SK-N-MC (cell line): ENCODE data around the gene ADCY9.

Experiments used
- EZH2 ChIP-seq: fragments of 200-600 bp; sonication (generic); IDR thresholded peaks from one replicate; pipeline ENCODE4 v1.6.1; 2017; ENCODE audit warnings: antibody characterized with exemption
- FOXP2 ChIP-seq: optimal IDR thresholded peaks from 2 replicates; pipeline ENCODE3; 2011; ENCODE audit warnings: mild to moderate bottlenecking, moderate library complexity; ENCODE audit not compliant: insufficient read depth; ENCODE audit errors: extremely low read length, control extremely low read depth
- POLR2AphosphoS5 ChIP-seq: IDR thresholded peaks from 2 replicates; pipeline ENCODE4 v1.6.1; 2012; ENCODE audit warnings: mild to moderate bottlenecking, low read depth, low read length, borderline replicate concordance

DNA sequence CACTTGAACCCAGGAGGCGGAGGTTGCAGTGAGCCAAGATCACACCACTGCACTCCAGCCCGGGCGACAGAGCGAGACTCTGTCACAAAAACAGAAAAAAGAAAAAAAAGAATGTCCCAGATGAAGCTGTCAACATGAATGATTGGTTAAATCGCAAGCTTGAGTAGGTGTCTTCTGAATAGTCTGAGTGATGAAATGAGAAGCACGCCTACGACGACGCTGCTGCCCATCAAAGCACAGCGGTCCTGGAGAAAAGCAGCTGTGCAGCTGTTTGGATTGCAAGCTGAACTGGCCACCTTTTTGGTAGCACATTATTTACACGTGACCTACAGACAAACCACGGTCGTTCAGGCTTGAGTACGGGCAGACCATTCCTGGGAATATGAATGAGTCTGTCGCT, 12.5 kb downstream of the ADCY9 start:
- TF ChIP-seq EZH2, result no peak
- TF ChIP-seq FOXP2, result no peak
- no peak for TF ChIP-seq POLR2AphosphoS5
